ENCODE data around the gene LKAAEAR1.
A peak's percentile ranks its signal among the peaks of the same experiment; 100 is the strongest.

The LKAAEAR1 gene

GRCh38 chr20:64065062-64065973 lies 18.9 kb downstream of the LKAAEAR1 start:
- no peak for DNase-seq

- DNase-seq = no peak
Observed at GRCh38 chr20:64064145-64064698, 20.0 kb downstream of the LKAAEAR1 start.

GRCh38 chr20:64063389-64064144 lies 20.6 kb downstream of the LKAAEAR1 start:
- DNase-seq = no peak

DNA sequence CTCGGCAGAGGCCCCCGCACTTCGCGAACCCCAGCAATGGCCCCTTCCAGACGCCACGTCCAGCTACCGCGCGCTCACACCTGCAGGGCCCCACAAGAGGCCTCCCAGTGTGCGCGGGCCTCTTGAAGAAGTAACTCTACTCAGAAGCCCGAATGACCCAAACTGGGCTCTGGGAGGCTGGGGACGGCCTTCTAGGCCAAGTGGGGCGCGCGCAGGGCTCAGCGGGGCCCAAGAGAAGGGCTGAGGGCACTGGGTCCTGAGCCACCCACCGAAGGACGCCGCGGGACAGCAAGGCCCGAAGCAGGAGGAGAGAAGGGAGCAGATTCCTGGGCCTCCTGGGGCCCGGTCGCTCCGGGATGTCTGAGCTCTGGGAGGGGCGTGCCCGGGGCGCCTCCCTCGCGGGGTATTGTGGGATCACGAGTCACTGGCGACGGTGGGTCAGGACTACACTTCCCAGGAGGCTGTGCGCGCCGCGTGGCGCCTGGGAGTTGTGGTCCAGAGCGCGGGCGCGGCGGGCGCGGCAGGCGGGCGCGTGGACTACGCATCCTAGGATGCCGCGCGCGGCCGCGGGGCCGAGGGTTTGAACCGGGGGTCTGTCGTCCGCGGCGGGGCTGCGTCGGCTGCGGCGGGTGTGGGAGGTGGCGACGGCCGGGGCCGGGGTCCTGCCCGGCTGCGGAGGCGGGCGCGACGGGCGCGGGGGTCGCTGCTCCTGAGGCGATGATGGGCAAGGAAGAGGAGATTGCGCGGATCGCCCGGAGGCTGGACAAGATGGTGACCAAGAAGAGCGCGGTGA lies 21.4 kb downstream of the LKAAEAR1 start, which contains the start of gene TCEA2:
Gene TCEA2 (plus strand): TSS at position 603 of the 793 bp plus-strand sequence. CDS start 115 bp downstream, at position 718.
- DNase-seq = peak; percentile 97

- no peak for DNase-seq
Observed at GRCh38 chr20:64062276-64062595, 22.0 kb downstream of the LKAAEAR1 start.

GRCh38 chr20:64058536-64058935 lies 25.7 kb downstream of the LKAAEAR1 start:
- DNase-seq = no peak

DNA sequence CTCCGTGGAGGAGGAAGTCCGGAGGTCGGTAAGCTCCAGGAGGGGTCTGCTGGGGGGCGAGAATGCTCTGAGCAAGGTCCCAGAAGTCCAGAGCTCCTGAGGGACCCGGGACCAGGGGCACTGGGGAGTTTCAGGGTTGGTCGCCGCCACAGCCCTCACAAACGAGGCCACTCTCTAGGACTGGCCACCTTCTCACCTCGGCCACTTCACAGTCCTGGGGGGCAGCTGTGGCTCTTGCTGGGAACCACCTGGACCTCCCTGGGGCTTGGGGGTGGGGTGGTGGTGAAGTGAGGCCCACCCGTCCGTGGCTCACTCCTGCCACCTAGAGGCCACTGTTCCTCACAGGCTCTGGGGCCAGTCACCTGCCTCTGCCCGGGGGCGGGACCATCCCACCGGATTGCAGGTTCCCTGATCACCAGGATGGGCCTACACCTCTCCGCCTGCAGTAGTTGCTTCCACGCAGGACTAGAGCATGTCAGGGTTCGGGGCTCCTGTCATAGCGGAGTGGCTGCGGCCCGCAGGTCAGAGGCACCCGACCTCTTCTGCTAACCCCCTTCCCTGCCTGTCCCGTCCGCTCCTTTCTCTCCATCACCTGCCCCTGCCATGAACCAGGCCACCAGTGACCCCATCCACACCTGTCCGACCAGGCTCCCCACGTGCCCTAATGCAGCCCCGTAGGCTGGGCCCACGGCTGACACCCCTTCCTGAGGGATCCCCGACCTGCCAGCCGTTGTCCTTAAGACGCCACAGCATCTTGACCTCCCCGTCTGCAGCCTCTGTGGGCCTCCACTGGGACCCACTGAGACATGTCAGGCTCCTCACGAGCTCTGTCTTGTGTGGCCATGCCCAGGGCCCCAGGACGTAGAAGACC lies 26.3 kb downstream of the LKAAEAR1 start:
- DNase-seq = peak; percentile 77

- DNase-seq = no peak
Observed at GRCh38 chr20:64056889-64057627, 27.1 kb downstream of the LKAAEAR1 start.

GRCh38 chr20:64056639-64056888 lies 27.6 kb downstream of the LKAAEAR1 start:
- DNase-seq = no peak

GRCh38 chr20:64055893-64056638 lies 28.1 kb downstream of the LKAAEAR1 start:
- DNase-seq = no peak

- no peak for DNase-seq
Observed at GRCh38 chr20:64055396-64055892, 28.8 kb downstream of the LKAAEAR1 start.

DNA sequence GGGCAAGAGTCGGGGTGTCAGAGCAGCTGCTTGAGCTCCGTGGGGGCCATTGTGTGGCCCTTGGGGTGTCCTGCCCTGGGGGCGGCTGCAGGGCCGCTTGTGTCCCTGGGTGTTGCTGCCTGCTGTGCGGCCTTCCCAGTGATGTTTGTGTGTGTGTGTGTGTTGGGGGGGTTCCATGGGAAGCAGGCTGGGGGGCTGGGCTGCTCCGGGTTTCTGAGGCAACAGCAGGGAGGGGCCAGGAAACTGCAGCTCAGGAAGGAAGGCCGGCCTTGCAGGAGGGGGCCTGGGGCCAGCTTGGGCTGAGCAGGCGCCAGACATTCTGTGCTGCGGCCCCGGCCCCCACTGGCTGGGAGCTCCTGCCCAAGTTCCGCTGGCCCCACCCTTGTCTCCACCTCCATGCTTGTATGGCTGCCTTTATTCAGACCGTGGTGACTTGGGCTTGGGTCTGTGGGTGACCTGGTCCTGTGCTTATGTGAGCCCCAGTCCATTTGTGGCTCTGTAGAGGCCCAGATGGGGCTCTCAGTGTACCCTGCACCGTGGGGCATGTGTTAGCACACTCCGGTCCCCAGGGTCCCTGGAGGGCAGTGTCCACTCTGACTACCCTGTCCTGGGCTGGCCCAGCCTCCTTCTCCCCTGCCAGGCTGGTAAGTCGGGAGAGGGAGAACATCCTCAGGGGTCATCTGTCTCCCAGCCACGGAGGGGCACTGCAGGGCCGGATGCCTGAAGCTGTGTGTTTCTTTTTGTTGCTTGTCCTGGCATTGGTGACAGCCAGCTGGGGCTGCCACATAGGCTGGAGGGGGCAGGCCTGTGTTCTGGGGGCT lies 30.1 kb downstream of the LKAAEAR1 start:
- DNase-seq = peak; percentile 82

- DNase-seq = no peak
Observed at GRCh38 chr20:64052987-64053840, 31.0 kb downstream of the LKAAEAR1 start.

GRCh38 chr20:64052326-64052722 lies 31.9 kb downstream of the LKAAEAR1 start:
- DNase-seq = no peak

DNA sequence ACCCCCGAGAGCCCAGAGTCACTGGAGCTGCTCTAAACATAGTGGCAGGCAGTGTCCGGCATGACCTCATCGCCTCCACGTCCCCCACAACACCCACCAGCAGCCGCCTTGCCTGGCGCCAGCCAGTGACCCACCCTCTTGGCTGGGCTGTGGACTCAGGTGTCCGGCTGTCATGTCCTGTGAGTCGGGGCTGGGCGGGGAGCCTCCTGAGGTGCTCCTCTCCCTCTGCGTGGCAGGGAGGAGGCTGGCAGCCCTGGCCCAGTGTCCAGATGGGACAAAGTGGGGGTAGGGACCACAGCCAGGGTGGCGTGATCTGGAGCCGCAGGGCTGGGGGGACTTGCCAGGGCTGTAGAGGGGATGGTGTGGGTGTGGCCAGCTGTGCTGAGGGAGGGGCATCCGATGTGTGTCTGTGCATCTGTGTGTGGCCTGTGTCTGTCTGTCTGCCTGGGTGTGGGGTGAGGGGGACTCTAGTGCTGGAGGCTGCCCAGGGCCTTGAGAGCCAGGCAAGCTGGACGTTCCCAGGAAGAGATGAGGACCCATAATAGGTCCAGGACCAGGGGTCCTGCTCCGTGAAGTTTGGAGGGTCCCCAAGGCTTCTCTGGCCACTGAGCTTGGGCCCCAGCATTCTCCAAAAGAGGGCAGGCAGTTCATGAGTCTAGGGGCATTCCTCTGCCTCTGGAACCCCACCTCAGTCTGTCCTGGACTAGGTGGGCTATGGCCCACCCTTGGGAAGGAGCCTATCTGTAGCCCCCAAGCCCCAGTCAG lies 32.5 kb downstream of the LKAAEAR1 start:
- peak; percentile 52 for DNase-seq

- DNase-seq = no peak
Observed at GRCh38 chr20:64051033-64051452, 33.2 kb downstream of the LKAAEAR1 start.

- peak; percentile 32 for DNase-seq
Observed at GRCh38 chr20:64050261-64051032, 33.8 kb downstream of the LKAAEAR1 start.

All from left hindlimb (tissue), 1 donor.